ENCODE measurements around the gene LUZP2.
A peak's percentile ranks its signal among the peaks of the same experiment; 100 is the strongest.
"Not testable (repeated sequence)": the region's sequence is repeated elsewhere in the genome, so short reads cannot be mapped to it uniquely, and the experiment has no call there.

LUZP2 gene

DNA sequence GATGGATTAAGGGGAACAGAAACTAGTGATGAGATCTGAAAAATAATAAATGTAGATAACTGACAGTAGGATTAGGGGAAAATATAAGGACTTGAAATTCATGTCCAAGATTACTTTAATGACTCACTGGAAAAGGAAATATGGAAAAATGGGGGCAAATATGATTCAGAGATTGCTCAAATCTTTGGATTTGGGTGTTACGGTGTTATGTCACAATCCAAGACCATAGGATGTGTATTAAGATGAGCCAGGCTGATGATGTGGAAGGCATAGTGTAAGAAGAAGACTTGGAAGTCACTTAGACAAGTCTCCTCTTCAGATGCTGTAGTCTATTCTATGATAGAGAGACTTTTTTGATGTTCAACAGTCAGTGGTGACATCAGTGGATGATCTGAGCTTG lies 323.7 kb downstream of the LUZP2 start:
- DNase-seq (ENCODE audit: low read depth), result peak; percentile 59

DNA sequence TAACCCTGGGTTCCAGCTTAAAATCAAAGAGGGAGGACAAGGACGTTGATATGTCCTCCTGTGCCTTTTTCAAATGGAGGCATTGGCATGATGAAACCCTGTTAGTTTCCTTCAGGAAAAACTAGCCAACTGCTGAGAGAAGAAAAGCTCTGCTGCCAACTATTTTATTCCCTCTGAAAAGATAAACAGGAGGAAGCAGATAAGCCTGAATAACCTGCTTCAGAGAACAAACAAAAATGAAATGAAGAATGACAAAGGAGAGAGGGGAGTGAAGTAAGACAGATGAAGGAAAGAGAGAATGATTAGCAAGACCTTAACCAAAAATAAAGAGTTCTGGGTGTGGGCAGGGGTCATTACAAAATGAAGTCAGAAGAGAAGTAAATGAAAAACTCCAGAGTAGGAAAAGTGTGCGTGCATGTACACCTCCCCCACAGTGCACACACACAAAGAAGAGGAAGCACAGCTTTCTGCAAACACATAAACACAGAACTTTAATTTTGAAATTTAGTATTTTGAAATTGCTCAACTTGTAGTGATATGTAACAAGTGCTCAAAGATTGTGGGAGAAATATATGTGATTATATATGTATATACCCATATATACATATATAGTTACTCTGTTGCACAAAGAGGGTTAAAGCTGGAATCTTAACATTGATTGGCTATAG lies 332.2 kb downstream of the LUZP2 start:
- DNase-seq (ENCODE audit: low read depth), result no peak

- DNase-seq (ENCODE audit: low read depth), result no peak
These were observed 336.7 kb downstream of the LUZP2 start for GRCh38 chr11:24833573-24833972.

- DNase-seq (ENCODE audit: low read depth), result no peak
These were observed 340.3 kb downstream of the LUZP2 start for GRCh38 chr11:24837112-24837511.

DNA sequence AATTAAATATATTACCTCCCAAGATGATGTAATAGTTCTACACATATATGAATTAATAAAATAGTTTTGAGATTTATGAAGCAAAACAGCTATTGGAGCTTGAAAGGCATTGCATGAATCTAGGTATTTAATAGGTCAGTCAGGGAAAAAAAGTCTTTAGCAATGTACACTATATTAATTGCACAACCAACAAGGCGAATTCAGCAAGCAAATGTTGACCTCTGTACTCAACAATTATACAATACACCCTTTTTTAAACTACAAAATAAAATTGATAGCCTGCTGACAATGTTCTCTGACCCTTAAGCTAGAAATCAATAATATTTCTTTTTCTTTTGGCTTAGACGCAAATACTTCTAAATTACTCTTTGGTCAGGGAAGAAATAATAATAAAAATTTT lies 345.5 kb downstream of the LUZP2 start:
- DNase-seq (ENCODE audit: low read depth), result no peak

DNA sequence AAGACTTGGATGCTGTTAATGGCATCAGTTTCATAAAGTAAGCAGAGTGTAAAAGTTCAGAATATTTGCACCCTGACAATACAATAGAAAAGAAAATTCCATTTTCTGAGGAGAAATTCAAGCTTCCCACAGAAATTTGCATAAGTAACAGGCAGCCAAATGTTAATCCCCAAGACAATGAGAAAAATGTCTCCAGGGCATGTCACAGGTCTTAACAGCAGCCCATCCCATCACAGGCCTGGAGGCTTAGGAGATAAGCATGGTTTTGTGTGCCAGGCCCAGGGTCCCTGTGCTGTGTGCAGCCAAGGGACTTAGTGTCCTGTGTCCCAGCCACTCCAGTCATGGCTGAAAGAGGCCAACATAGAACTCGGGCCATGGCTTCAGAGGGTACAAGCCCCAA lies 347.6 kb downstream of the LUZP2 start:
- DNase-seq (ENCODE audit: low read depth), result no peak

GRCh38 chr11:24848857-24849256 lies 352.0 kb downstream of the LUZP2 start:
- no peak for DNase-seq (ENCODE audit: low read depth)

- no peak for DNase-seq (ENCODE audit: low read depth)
These were observed 359.1 kb downstream of the LUZP2 start for GRCh38 chr11:24855951-24856350.

DNA sequence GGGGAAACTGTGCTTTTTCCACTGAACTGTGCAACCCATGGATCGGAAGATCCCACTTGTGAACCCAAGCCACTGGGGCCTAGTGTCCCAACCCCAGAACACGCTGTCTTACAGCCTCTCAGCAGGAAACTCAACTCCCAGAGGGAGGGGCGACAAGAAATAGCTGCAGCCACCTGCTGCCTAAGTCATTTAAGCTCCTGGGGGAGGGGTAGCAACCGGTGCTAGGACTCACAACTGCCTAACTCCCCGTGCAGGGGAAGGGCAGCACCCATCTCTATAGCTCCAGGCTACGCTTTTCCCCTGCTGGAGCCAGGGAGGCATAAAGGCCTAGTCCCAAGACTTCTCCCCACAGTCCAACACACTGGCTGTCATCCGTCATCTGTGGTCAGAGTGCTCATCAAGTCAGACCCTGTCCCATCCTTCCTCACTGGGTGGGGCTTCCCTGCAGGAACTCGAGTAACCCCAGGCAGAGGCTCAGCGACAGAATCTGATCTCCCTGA lies 363.0 kb downstream of the LUZP2 start:
- no peak for DNase-seq (ENCODE audit: low read depth)

- DNase-seq (ENCODE audit: low read depth), result no peak
These were observed 364.6 kb downstream of the LUZP2 start for GRCh38 chr11:24861440-24861839.

DNA sequence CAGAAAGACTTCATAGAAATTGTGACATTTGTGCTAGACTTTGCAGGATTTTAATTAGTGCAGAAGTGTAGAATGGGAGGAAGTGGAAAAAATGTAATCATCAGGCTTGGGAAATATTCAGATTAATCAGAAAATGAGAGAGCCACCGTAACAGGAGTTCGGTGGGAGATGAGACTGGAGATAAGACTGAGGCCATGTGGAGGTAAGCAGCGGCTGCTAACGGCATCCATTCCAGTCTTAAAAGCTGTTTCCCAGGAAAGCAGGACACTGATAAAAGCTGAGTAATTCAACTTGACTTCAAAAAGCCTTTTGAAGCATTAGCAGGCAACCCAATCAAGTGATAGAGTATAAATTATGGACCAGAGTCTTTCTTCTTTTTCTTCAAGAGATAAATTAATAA lies 369.9 kb downstream of the LUZP2 start:
- no peak for DNase-seq (ENCODE audit: low read depth)

- DNase-seq (ENCODE audit: low read depth), result no peak
These were observed 373.2 kb downstream of the LUZP2 start for GRCh38 chr11:24870048-24870447.

DNA sequence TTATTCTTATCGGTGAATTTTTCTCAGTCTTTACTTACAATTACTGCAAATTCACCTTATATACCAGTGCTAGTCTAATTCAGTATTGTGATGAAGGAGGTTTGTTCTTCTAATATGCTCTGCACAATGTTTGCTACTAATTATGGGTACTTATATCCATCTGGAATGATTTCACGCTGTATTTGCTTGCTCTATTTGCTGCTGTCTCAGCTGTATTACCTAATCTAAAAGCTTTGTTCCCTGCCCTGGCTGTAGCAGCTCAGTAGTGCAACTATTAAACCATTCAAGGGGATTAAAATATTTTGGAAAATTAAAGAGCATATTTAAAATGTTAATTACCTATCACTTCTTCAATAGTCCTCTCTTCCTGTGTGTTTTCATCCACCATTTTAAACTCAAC lies 375.3 kb downstream of the LUZP2 start:
- DNase-seq (ENCODE audit: low read depth), result no peak

GRCh38 chr11:24872651-24873311 lies 375.9 kb downstream of the LUZP2 start:
- DNase-seq (ENCODE audit: low read depth), result no peak

- DNase-seq (ENCODE audit: low read depth), result no peak
These were observed 384.1 kb downstream of the LUZP2 start for GRCh38 chr11:24880962-24881361.

GRCh38 chr11:24885580-24886173 lies 388.8 kb downstream of the LUZP2 start:
- no peak for DNase-seq (ENCODE audit: low read depth)

DNA sequence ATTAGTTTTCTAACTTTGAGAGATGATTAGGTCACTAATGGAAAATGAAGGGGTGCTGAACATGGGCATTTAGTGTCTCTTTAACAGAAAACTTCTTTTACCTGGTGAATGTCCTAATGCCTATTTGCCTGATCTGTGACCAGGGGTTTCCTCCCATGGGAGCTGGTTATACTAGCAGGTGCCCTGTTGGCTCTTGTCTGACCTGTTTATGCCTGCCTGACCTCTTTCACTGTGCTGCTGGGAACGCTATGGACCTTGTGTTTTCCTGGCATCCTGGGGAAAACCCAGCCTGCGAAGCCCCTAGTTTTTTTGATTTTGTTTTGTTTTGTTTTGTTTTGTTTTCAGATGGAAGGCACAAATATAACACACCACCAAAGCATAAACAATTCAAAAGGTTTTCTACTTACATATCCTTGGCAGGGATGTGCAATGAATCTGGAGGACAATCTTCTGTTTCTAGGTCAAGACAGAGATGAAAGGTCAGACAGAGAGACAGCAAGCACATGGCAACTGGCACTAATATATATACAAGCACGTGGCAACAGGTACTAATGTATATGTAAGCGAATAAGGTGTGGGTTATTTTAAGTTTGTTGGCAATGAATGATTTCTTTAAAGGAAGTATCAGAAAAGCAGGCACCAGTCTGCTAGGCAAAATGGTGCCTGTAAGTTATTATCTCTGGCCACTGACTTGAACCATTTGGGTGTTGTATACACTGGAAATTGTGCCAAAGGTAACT lies 390.2 kb downstream of the LUZP2 start:
- DNase-seq (ENCODE audit: low read depth), result no peak

DNA sequence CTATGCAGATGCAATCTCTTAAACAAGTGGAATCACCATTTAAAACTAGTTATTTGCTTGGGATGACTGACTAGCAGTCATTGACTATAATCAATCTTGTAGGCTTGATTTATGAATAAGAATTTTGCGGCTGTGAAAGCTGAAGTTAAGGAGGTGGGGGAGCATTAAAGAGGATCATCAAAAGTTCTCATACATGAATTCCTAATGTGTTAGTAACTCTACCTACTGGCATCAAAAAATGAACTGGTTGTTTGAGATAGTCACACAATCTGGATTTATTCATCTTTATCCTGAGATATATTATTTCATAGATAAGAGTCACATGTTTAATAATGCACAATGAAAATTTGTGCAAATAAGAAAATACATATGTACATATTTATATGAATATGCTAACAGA lies 393.6 kb downstream of the LUZP2 start:
- no peak for DNase-seq (ENCODE audit: low read depth)

DNA sequence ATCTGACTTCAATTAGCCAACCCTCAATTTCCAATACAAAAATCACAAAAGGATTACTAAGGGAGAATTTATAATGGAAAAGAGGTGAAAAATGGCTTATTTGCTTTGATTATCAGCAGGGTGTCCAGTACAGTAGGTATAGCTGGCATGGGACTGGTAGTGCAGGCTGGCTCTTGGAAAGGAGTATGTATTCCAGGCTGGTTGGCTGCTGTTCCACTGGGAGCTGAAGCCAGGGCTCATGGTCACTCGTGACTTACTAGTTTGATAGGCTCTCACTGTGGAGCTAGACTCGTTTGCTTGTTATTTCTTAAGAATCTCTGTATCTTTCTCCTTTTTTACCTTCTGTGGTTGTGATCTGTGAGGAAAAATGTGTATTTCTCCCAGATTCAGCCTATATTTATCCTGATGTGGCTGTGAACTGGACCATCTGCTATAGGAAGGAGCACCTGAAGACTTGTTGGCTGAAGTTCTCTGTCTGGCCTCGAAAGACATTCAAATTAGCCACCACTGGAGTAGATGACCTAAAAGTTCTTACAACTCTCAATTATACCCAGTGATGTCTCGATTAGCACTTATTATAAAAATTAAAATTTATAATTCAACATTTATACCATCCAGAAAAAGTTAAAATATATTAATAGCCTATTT lies 395.1 kb downstream of the LUZP2 start:
- DNase-seq (ENCODE audit: low read depth), result not testable (repeated sequence)

DNA sequence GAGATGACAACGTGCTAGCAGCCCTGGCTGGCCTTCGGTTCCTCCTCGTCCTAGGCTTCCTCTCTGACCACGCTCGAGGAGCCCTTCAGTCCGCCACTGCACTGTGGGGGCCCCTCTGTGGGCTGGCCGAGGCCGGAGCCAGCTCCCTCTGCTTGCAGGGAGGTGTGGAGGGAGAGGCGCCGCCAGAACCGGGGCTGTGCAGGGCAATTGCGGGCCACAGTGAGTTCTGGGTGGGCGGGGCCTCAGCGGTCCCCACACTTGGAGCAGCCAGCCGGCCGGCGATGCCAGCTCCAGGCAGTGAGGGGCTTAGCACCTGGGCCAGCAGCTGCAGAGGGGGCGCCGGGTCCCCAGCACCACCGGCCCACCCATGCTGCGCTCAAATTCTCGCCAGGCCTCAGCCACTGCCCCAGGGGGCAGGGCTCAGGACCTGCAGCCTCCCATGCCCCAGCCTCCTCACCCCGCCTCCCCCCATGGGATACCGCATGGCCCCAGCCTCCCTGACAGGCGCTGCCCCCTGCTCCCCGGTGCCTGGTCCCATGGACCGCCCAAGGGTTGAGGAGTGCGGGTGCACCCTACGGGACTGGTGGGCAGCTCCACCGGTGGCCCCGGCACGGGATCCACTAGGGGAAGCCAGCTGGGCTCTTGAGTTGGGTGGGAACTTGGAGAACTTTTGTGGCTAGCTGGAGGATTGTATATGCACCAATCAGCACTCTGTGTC lies 399.4 kb downstream of the LUZP2 start:
- no peak for DNase-seq (ENCODE audit: low read depth)

GRCh38 chr11:24900514-24900913 lies 403.7 kb downstream of the LUZP2 start:
- no peak for DNase-seq (ENCODE audit: low read depth)
